EL (cell line): Measurements from ENCODE around the gene RECQL.

Experiments
- DNase-seq: peaks from one replicate; pipeline ENCODE4 v3.0.0-alpha.2; 2016

RECQL gene

GRCh38 chr12:21501258-21502163 lies at the start of gene RECQL, which contains the start of gene GOLT1B:
Gene RECQL, minus strand, starts transcription at chr12:21501635. Its CDS starts 2,065 bp downstream, at chr12:21499570.
Gene GOLT1B, plus strand, starts transcription at chr12:21501789. Its CDS starts 135 bp downstream, at chr12:21501924.
- DNase-seq, result peak; percentile 98

GRCh38 chr12:21547437-21547836 lies 46.0 kb upstream of the RECQL start:
- no peak for DNase-seq

- peak; percentile 58 for DNase-seq
Measured at GRCh38 chr12:21546716-21547115, 45.3 kb upstream of the RECQL start.

- no peak for DNase-seq
Measured at GRCh38 chr12:21545557-21545956, 44.1 kb upstream of the RECQL start.

- DNase-seq, result no peak
Measured at GRCh38 chr12:21543151-21543550, 41.7 kb upstream of the RECQL start.

- no peak for DNase-seq
Measured at GRCh38 chr12:21542403-21542802, 41.0 kb upstream of the RECQL start.

- DNase-seq, result no peak
Measured at GRCh38 chr12:21541773-21542172, 40.3 kb upstream of the RECQL start.

GRCh38 chr12:21539797-21540196 lies 38.4 kb upstream of the RECQL start:
- DNase-seq, result no peak

- DNase-seq, result no peak
Measured at GRCh38 chr12:21538061-21538653, 36.7 kb upstream of the RECQL start.

- DNase-seq, result no peak
Measured at GRCh38 chr12:21529456-21529855, 28.0 kb upstream of the RECQL start.

GRCh38 chr12:21528953-21529352 lies 27.5 kb upstream of the RECQL start:
- DNase-seq, result no peak

- peak; percentile 76 for DNase-seq
Measured at GRCh38 chr12:21527451-21528180, 26.2 kb upstream of the RECQL start.

- no peak for DNase-seq
Measured at GRCh38 chr12:21526721-21527345, 25.4 kb upstream of the RECQL start.

- peak; percentile 38 for DNase-seq
Measured at GRCh38 chr12:21526053-21526452, 24.6 kb upstream of the RECQL start, which contains the start of gene SPX. Gene SPX, plus strand, starts transcription at chr12:21526296. Its CDS starts 177 bp downstream, at chr12:21526473.

- no peak for DNase-seq
Measured at GRCh38 chr12:21523148-21523547, 21.7 kb upstream of the RECQL start.

GRCh38 chr12:21521541-21521940 lies 20.1 kb upstream of the RECQL start:
- no peak for DNase-seq

GRCh38 chr12:21518451-21518850 lies 17.0 kb upstream of the RECQL start:
- no peak for DNase-seq

- DNase-seq, result no peak
Measured at GRCh38 chr12:21516281-21516680, 14.8 kb upstream of the RECQL start.

- DNase-seq, result no peak
Measured at GRCh38 chr12:21509768-21510167, 8.3 kb upstream of the RECQL start.

GRCh38 chr12:21507849-21508248 lies 6.4 kb upstream of the RECQL start:
- DNase-seq, result no peak

- no peak for DNase-seq
Measured at GRCh38 chr12:21505888-21506287, 4.5 kb upstream of the RECQL start.

GRCh38 chr12:21502872-21503271 lies 1.4 kb upstream of the RECQL start:
- no peak for DNase-seq

GRCh38 chr12:21502164-21502496 lies 695 bp upstream of the RECQL start:
- peak; percentile 43 for DNase-seq
